Naive thymus-derived CD4-positive, alpha-beta T cell (primary cell): ENCODE results near the gene DLGAP3. TPM values are rescaled to one million over a fixed set of nuclear protein-coding genes. Genes with fewer than 3 reads are reported as not detected.

Experiments used
- ATAC-seq: fragments of 150-1000 bp; cut with Tn5 transposase; 2 replicates; pipeline ENCODE4 v1.10.0; 2021; ENCODE audit warnings: mild to moderate bottlenecking, moderate library complexity
- CTCF ChIA-PET: fragments of 350-600 bp; sonication (Branson Sonifier 250); formaldehyde crosslinking; loops from one replicate; lab custom pipeline; 2021; ENCODE audit warnings: antibody characterized with exemption; lab: Charles Lee
- POLR2A ChIA-PET: fragments of 350-600 bp; sonication (Branson Sonifier 250); formaldehyde crosslinking; loops from one replicate; lab custom pipeline; 2021; ENCODE audit warnings: antibody characterized with exemption, inconsistent platforms; lab: Charles Lee
- DNase-seq, 9 donors: peaks; one replicate each; pipeline versions ENCODE4 v3.0.0 to v3.0.0-alpha.2; 2020 to 2022; ENCODE audit warnings: mixed read lengths in 1 of 9
- H3K27ac ChIP-seq: one replicate; pipeline ENCODE4 v1.7.0; 2013; ENCODE audit warnings: mild to moderate bottlenecking, low read depth, low read length, moderate library complexity
- H3K27me3 ChIP-seq, 2 donors: one replicate each; pipeline ENCODE4 v1.7.0; 2013; ENCODE audit warnings: low read length in 2 of 2, mild to moderate bottlenecking in 2 of 2, moderate library complexity in 2 of 2; ENCODE audit not compliant: control insufficient read depth in 2 of 2, insufficient read depth in 2 of 2
- H3K36me3 ChIP-seq, 3 experiments: 1 replicate in 2 of 3; 2 replicates in 1 of 3; pipeline ENCODE4 v1.7.0; 2013; ENCODE audit warnings: low read length in 3 of 3, mild to moderate bottlenecking in 3 of 3, moderate library complexity in 1 of 3; ENCODE audit not compliant: insufficient read depth in 3 of 3, control insufficient read depth in 2 of 3
- H3K4me1 ChIP-seq, 2 donors: one replicate each; pipeline ENCODE4 v1.7.0; 2013; ENCODE audit warnings: low read length in 2 of 2, mild to moderate bottlenecking in 2 of 2, moderate library complexity in 1 of 2; ENCODE audit not compliant: control insufficient read depth in 2 of 2, insufficient read depth in 2 of 2
- H3K4me3 ChIP-seq: 2 replicates; pipeline ENCODE4 v1.7.0; 2013; ENCODE audit warnings: mild to moderate bottlenecking, low read length
- H3K9me3 ChIP-seq, 3 experiments: 1 replicate in 2 of 3; 2 replicates in 1 of 3; pipeline ENCODE4 v1.7.0; 2013; ENCODE audit warnings: low read length in 3 of 3; ENCODE audit not compliant: control insufficient read depth in 2 of 3
- H3K27ac Mint-ChIP-seq, 9 donors: one replicate each; pipeline ENCODE4 v1.8.0; 2020 to 2022; ENCODE audit warnings: mixed read lengths in 9 of 9, mild to moderate bottlenecking in 8 of 9, moderate library complexity in 5 of 9, inconsistent platforms in 2 of 9
- H3K27me3 Mint-ChIP-seq, 5 donors: one replicate each; pipeline ENCODE4 v1.8.0; 2021 to 2022; ENCODE audit warnings: mixed read lengths in 5 of 5, mild to moderate bottlenecking in 1 of 5
- H3K36me3 Mint-ChIP-seq, 5 donors: one replicate each; pipeline ENCODE4 v1.8.0; 2020 to 2022; ENCODE audit warnings: mixed read lengths in 5 of 5, mild to moderate bottlenecking in 3 of 5, inconsistent platforms in 1 of 5
- H3K4me1 Mint-ChIP-seq, 7 donors: one replicate each; pipeline ENCODE4 v1.8.0; 2020 to 2022; ENCODE audit warnings: mixed read lengths in 7 of 7, mild to moderate bottlenecking in 3 of 7, inconsistent platforms in 1 of 7
- H3K4me3 Mint-ChIP-seq, 10 donors: one replicate each; pipeline ENCODE4 v1.8.0; 2020 to 2022; ENCODE audit warnings: mild to moderate bottlenecking in 10 of 10, mixed read lengths in 10 of 10, moderate library complexity in 6 of 10, inconsistent platforms in 2 of 10
- H3K9me3 Mint-ChIP-seq, 11 donors: one replicate each; pipeline ENCODE4 v1.8.0; 2020 to 2022; ENCODE audit warnings: mixed read lengths in 11 of 11, mild to moderate bottlenecking in 4 of 11, inconsistent platforms in 1 of 11, moderate library complexity in 1 of 11
- intact Hi-C, 2 donors: fragments of 100-400 bp; cut with micrococcal nuclease; formaldehyde crosslinking; loops; one replicate each; pipeline ENCODE4 v1.15.1; 2023
- polyA plus RNA-seq, 2 donors: library from polyadenylated mRNA; unstranded; fragments of 300-500 nt; fragmentation: Illumina TruSeq; gene quantifications; one replicate each; pipeline ENCODE4 v1.2.3, GENCODE V29; 2021
- total RNA-seq, 6 experiments: library from RNA in 5 of 6; stranded (reverse) in 5 of 6; gene quantifications; 1 replicate in 5 of 6; 2 replicates in 1 of 6; pipeline ENCODE4 v1.2.3 and lab custom pipeline; 2021 to 2026

DLGAP3 gene
- total and polyA plus RNA-seq, 7 experiments from 2014 or later = 0.13 to 1.4 (median 1.2) TPM; not detected in 1

- DNase-seq (peak; percentile 75 to 91 (median 89)), ATAC-seq (peak; percentile 100)
- H3K27me3 Mint-ChIP-seq = no peaks in the 10 kb centered on the region
- no peaks in the 10 kb centered on the region for H3K9me3 Mint-ChIP-seq
- no peak overlapping the region for H3K4me3 ChIP-seq
- H3K4me1 Mint-ChIP-seq = peaks cover 29 to 47% (median 34%) of the 10 kb centered on the region in 7 donors
- H3K36me3 Mint-ChIP-seq = peaks cover 0 to 32% (median 13%) of the 10 kb centered on the region in 5 donors
- H3K27ac ChIP-seq = peak overlapping the region; percentile 9
- peak overlapping the region; percentile 6 to 83 (median 53) for H3K27ac Mint-ChIP-seq
- ChIA-PET CTCF (interaction anchor here (0.6 to 5.0 kb wide), 6 partner anchors 9 to 1175 kb away, joined by 3 to 50 read pairs (median 4); partner anchors contain the start of gene DLGAP3), POLR2A (interaction anchor here (0.9 to 1.5 kb wide), 3 partner anchors 10 to 133 kb away, joined by 3 to 7 read pairs (median 4); partner anchors contain the start of gene TMEM35B)
- H3K9me3 ChIP-seq = no peaks in the 10 kb centered on the region
- peaks cover 2 to 5% of the 10 kb centered on the region in 2 donors for H3K4me1 ChIP-seq
- peaks cover 0 to 28% (median 4%) of the 10 kb centered on the region in 3 experiments for H3K36me3 ChIP-seq
- intact Hi-C loops = loop anchor here (1.0 to 10.0 kb wide), 7 partner anchors 14 to 792 kb away; partner anchors contain the start of genes TMEM35B (in 2 of the 2), PSMB2 (in 1 of the 2) and ZMYM6 (in 1 of the 2)
- peak overlapping the region in 1 of 10 donors; percentile 7 for H3K4me3 Mint-ChIP-seq
- no peaks in the 10 kb centered on the region for H3K27me3 ChIP-seq
Observed at GRCh38 chr1:34852677-34853217, 76.7 kb downstream of the DLGAP3 start.

DNA sequence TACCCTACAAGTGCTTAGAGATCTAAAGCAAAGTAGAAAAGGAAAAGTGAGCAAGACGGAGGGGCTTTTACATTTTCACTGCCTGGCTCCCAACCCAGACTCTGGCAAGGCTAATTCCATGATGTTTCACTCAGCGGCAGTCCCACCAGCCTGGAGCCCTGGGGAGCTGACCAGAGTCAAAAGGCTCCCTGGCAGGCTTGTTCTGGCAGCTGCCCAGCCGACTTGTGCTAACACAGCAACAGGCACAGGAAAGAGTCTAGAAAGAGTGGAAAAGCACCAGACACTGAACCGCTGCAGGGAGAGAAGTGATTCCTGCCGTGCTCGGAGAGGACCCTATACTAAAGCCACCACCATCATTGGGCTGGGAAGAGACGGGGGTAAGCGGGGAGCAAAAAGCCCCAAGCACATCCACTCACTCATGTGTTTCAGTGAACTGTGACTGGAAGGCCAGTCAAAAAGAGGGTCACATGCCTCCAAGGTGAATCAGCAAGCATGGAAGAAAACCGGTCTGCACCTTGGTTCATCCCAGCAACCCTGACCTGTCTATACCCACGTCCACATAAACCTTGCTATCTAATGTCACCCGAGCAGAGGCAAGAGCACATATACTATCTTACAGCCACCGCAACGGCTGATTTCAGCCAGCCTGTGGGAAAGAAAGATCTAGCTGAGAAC is 77.9 kb downstream of the DLGAP3 start:
- no peak for ATAC-seq
- Histone ChIP-seq H3K27me3 (no peaks in the 10 kb centered on the region), H3K9me3 (no peaks in the 10 kb centered on the region), H3K36me3 (peaks cover 0 to 28% (median 4%) of the 10 kb centered on the region in 3 experiments), H3K27ac (no peak overlapping the region), H3K4me3 (no peak overlapping the region), H3K4me1 (no peaks in the 10 kb centered on the region)
- H3K27me3 Mint-ChIP-seq = no peaks in the 10 kb centered on the region
- no peaks in the 10 kb centered on the region for H3K9me3 Mint-ChIP-seq
- intact Hi-C loops = loop anchor here (1.0 to 10.0 kb wide), 7 partner anchors 15 to 793 kb away; partner anchors contain the start of genes TMEM35B (in 2 of the 2), PSMB2 (in 1 of the 2) and ZMYM6 (in 1 of the 2)
- CTCF ChIA-PET = no interaction called here
- H3K4me3 Mint-ChIP-seq = no peak overlapping the region
- peaks cover 0 to 32% (median 13%) of the 10 kb centered on the region in 5 donors for H3K36me3 Mint-ChIP-seq
- POLR2A ChIA-PET = interaction anchor here (1.0 kb wide), 1 partner anchor 134 kb away, joined by 4 read pairs; the partner anchor contains the start of gene TMEM35B
- peak overlapping the region in 2 of 9 donors; percentile 14 to 62 for H3K27ac Mint-ChIP-seq
- H3K4me1 Mint-ChIP-seq = peaks cover 18 to 36% (median 28%) of the 10 kb centered on the region in 7 donors
- DNase-seq = no peak

- Histone ChIP-seq H3K27me3 (no peaks in the 10 kb centered on the region), H3K4me1 (no peaks in the 10 kb centered on the region), H3K27ac (no peak overlapping the region), H3K36me3 (peaks cover 0 to 22% (median 4%) of the 10 kb centered on the region in 3 experiments), H3K9me3 (no peaks in the 10 kb centered on the region), H3K4me3 (no peak overlapping the region)
- Mint-ChIP-seq H3K4me3 (no peak overlapping the region), H3K4me1 (peaks cover 14 to 36% (median 28%) of the 10 kb centered on the region in 7 donors), H3K36me3 (peaks cover 0 to 28% (median 13%) of the 10 kb centered on the region in 5 donors), H3K27ac (no peak overlapping the region), H3K9me3 (no peaks in the 10 kb centered on the region), H3K27me3 (no peaks in the 10 kb centered on the region)
- intact Hi-C loops = loop anchor here (5.0 to 10.0 kb wide), 3 partner anchors 182 to 794 kb away; partner anchors contain the start of genes PSMB2 (in 1 of the 2) and ZMYM6 (in 1 of the 2)
- ChIA-PET CTCF (no interaction called here), POLR2A (interaction anchor here (1.2 kb wide), 1 partner anchor 9 kb away, joined by 6 read pairs; the partner anchor contains the start of gene SMIM12)
- ATAC-seq (no peak), DNase-seq (no peak)
Observed at GRCh38 chr1:34850382-34850781, 79.1 kb downstream of the DLGAP3 start.

DNA sequence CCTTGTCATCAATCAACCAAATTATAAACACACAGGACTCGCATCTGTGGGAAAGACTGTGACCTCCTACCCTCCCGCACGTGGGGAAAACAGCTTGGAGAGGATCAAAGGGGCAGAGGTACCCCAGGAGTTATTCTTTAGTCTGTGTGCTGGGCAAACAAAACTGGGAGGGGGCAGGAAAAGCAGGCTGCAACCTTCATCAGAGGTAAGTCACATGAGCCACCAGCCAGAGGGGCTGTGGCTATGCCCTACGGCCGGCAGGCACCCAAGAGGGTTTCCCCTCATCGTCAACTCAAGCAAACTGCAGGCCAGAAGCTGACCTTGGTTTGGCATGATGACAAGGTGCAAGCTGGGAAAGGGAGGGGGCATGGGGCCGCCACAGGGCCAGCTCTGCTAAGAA is 82.4 kb downstream of the DLGAP3 start:
- intact Hi-C loops = no loop called here
- ChIA-PET CTCF (interaction anchor here (1.2 kb wide), 1 partner anchor 61 kb away, joined by 5 read pairs; no protein-coding TSS in a partner anchor), POLR2A (no interaction called here)
- H3K27me3 Mint-ChIP-seq = no peaks in the 10 kb centered on the region
- no peaks in the 10 kb centered on the region for H3K27me3 ChIP-seq
- H3K27ac ChIP-seq = no peak overlapping the region
- H3K4me1 ChIP-seq = no peaks in the 10 kb centered on the region
- H3K27ac Mint-ChIP-seq = peak overlapping the region in 1 of 9 donors; percentile 13
- ATAC-seq = no peak
- no peaks in the 10 kb centered on the region for H3K9me3 ChIP-seq
- H3K4me3 Mint-ChIP-seq = no peak overlapping the region
- H3K36me3 ChIP-seq = no peaks in the 10 kb centered on the region
- H3K4me1 Mint-ChIP-seq = peaks cover 13 to 32% (median 31%) of the 10 kb centered on the region in 7 donors
- H3K9me3 Mint-ChIP-seq = no peaks in the 10 kb centered on the region
- peaks cover 0 to 23% (median 11%) of the 10 kb centered on the region in 5 donors for H3K36me3 Mint-ChIP-seq
- no peak for DNase-seq
- H3K4me3 ChIP-seq = no peak overlapping the region

GRCh38 chr1:34846265-34846664 is 83.2 kb downstream of the DLGAP3 start:
- no peak overlapping the region for H3K27ac Mint-ChIP-seq
- H3K36me3 Mint-ChIP-seq = peaks cover 0 to 23% (median 15%) of the 10 kb centered on the region in 5 donors
- H3K27me3 Mint-ChIP-seq = no peaks in the 10 kb centered on the region
- Histone ChIP-seq H3K4me3 (no peak overlapping the region), H3K36me3 (no peaks in the 10 kb centered on the region), H3K27me3 (no peaks in the 10 kb centered on the region), H3K4me1 (no peaks in the 10 kb centered on the region), H3K27ac (no peak overlapping the region), H3K9me3 (no peaks in the 10 kb centered on the region)
- peaks cover 11 to 32% (median 26%) of the 10 kb centered on the region in 7 donors for H3K4me1 Mint-ChIP-seq
- ChIA-PET POLR2A (no interaction called here), CTCF (no interaction called here)
- DNase-seq (no peak), ATAC-seq (no peak)
- intact Hi-C loops = no loop called here
- H3K9me3 Mint-ChIP-seq = no peaks in the 10 kb centered on the region
- no peak overlapping the region for H3K4me3 Mint-ChIP-seq

GRCh38 chr1:34845131-34845901 is 84.1 kb downstream of the DLGAP3 start:
- H3K27me3 Mint-ChIP-seq = no peaks in the 10 kb centered on the region
- ATAC-seq (no peak), DNase-seq (no peak)
- H3K36me3 ChIP-seq = no peaks in the 10 kb centered on the region
- no peak overlapping the region for H3K4me3 ChIP-seq
- no peaks in the 10 kb centered on the region for H3K27me3 ChIP-seq
- H3K4me1 ChIP-seq = no peaks in the 10 kb centered on the region
- CTCF ChIA-PET = no interaction called here
- POLR2A ChIA-PET = no interaction called here
- peaks cover 11 to 25% (median 24%) of the 10 kb centered on the region in 7 donors for H3K4me1 Mint-ChIP-seq
- H3K27ac Mint-ChIP-seq = no peak overlapping the region
- intact Hi-C loops = no loop called here
- H3K27ac ChIP-seq = no peak overlapping the region
- H3K36me3 Mint-ChIP-seq = peaks cover 0 to 17% (median 11%) of the 10 kb centered on the region in 5 donors
- H3K9me3 ChIP-seq = no peaks in the 10 kb centered on the region
- no peak overlapping the region for H3K4me3 Mint-ChIP-seq
- H3K9me3 Mint-ChIP-seq = no peaks in the 10 kb centered on the region
